HG03064 (cell line): Measurements from ENCODE around the gene UACA.
"Not testable (repeated sequence)": the region's sequence is repeated elsewhere in the genome, so short reads cannot be mapped to it uniquely, and the experiment has no call there.

Experiments used
- ATAC-seq: cut with Tn5 transposase; IDR thresholded peaks from one replicate; pipeline ENCODE4 v1.9.1; 2021; ENCODE audit warnings: low read depth; ENCODE audit not compliant: unreplicated experiment

UACA gene

DNA sequence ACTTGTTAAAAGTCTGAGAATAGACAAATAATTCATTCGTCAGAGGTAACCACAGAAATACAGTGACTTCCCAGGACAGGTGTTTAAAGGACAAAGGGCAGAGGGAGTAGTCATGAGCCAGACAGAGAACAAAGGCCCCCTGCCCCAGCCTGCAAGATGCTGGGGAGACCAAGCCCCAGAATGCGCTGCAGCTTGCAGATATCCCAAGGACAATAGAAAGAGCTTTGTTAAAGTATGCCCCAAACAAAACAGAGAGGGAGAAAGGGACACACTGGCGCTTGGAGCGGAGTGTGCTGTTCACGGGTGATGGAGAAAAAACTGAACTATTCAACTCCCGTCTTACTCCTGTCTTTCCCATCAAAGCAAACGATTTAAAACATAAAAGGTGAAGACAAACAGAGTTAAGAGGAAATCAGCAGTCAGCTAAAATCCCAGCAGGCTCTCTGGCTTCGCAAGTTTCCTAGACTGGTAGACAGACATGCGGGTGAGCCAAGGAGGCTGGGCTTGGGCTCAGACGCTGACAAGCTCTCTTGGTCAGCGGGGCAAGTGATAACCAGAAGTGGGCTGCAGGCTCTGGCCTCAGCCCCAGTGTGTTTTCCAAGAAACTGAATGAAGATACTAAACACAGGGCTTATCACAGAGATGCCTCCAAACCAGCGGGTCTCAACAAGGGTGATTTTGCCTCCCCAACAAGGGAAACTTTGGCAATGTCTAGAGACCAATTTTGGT lies 130.1 kb downstream of the UACA start:
- ATAC-seq, result no peak

DNA sequence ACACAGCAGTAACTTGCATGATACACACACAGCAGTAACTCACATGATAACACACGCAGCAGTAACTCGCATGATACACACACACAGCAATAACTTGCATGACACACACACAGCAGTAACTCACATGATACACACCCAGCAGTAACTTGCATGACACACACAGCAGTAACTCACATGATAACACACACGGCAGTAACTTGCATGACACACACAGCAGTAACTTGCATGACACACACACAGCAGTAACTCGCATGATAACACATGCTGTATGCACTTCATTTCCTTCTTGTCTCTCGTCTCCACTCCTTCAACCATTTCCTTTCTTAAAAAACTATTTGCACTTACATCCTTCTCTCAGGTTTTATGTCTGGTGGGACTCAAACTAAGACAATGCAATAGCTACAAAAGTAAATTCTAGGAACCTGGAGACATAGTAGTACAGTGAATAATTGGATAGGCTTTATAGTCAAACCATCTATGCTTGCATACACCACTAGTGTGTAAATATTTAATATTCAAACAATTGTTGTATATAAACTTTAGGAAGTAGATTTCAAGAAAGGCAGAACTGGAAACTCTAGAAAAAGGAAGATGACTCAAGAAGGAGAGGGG lies 130.8 kb downstream of the UACA start:
- ATAC-seq, result no peak

DNA sequence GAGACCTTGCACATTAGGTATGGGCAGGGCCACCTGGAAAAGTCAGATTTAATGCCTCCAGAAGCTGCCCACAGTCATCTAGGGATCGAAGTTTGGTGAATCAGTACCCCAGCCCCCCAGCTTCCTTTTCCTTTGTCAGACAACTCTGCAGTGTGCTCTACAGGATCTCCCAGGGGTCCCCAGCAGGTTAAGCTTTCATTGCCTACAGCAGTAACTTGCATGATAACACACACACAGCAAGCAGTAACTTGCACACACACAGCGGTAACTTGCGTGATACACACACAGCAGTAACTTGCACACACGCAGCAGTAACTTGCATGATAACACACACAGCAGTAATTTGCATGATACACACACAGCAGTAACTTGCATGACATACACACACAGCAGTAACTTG lies 131.3 kb downstream of the UACA start:
- ATAC-seq, result no peak

DNA sequence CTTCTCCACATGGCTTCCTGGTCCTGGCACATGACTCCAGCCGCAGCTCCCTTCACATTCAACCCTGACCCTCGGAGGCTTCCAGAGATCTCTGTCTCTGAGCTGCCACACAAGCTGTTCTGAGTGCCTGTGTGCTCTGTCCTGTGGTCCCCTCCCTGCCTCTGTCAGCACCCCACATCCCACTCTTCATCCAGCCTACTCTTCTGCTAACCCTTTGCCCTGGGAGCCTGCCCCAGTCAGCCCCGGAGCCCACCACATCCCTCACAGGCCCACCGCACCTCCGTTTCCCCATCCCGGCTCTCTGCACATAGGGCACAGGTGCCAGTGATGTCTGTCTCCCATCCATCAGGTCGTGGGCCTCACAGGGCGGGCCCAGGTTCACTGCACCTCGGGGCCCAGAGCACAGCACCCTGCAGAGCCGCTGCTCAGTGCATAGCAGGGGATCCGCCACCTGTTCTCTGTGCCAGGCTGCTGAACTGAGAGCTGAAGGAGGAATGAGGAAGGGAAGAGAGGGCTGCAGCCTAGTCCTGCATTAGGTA lies 133.6 kb downstream of the UACA start:
- ATAC-seq, result no peak

DNA sequence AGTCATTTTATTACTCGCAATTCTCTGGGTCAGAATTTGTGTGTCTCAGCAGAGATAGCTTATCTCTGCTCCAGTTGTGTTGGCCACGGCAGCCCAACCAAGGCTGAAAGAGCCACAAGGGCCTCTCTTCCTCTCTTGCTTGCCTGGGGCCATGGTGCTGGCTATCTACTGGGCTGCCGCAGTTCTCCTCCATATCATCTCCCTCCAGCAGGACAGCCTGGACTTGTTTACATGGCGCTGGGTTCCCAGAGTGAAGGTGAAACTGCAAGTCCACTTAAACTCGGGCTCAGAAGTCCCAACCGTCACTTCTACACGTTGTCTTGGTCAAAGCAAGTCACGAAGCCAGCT lies 134.8 kb downstream of the UACA start:
- ATAC-seq, result no peak

DNA sequence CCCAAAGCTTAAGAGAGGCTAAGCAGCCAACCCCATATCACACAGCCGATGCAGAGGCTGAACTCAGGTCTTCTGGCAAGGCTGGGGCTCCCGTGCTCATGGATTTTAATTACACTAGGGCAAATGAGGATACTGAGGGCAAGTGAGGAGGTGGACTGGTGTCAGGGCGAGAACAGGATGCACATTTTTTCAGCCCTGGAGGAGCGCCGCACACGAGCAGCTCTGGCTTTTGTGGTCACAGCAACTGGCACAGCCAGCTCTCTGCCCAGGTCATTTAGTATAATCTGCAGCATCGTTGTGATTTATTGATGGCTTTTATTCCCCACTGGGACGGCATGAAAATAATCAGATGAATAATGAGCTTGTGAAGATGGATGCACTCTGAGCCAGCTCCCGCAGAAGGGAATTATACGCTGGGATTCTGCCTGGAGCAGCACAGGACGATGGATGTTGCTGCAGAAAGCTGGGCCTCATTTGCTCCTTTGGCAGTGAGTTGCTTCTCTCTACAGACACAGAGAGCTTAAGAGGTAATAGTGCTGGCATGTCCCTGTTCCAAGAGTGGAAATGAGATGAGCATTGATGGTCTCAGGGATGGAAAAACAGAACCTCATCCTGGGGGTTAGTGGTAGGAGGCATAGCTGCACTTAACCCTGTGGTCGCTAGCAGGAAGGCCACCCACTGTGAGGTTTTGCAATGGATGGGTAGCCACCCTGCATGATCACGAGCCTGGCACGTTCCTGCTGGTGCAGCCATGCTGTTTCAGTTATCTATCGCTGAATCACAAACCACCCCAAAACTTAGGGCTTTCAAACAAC lies 135.4 kb downstream of the UACA start:
- ATAC-seq, result no peak

DNA sequence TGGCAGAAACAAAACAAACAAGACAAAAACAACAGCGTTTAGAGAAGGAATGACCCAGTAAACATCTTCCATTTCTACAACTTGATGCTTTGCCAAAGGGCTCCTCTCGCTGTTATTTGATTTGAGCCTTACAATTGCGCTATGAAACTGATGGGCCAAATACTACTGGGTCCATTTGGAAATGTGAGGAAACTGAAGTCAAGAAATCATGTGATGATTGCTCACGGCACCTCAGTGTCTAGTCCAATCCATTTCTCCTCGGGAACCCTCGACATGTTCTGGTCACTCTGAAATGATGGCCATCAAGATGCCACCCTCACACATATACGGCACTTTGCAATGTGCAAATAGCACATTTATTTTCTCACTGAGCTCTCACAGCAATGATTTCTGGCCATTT lies 136.0 kb downstream of the UACA start:
- ATAC-seq, result no peak

DNA sequence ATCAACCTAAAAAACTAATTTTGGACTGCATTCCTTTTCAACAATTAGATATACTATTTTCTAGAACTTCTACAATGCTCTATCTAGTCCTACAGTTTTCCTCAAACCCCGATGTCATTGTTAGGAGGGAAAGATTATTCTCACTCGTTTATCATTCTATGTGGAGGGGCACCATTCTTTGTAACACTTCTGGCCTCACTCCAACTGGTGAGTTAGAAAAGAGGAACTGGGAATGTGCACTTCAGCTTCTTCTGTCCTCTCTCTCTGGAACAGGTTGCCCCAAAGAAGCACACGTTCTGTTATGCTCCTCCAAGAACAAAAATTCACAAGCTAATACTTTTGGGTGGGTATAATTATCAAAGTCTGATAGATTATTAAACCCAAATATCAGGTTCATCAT lies 137.9 kb downstream of the UACA start:
- ATAC-seq, result no peak

DNA sequence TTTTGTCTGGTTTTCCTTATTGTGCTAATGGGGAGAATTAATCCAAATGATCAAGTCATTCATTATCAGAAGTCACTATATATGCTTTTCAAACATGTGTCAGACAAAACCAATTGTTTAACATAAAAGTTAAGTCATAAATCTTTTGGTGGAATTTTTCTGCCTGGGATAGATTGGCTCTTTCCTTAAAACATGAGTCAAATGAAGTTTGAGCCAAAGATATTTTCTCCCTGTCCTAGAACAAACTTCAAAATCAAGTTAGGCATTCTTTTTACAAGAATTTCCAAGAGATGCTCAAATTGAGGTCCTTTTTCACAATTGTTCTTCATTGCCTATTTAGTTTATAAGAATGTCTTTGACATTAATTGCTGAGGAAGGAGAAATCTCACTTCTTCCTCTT lies 138.3 kb downstream of the UACA start:
- ATAC-seq, result no peak

DNA sequence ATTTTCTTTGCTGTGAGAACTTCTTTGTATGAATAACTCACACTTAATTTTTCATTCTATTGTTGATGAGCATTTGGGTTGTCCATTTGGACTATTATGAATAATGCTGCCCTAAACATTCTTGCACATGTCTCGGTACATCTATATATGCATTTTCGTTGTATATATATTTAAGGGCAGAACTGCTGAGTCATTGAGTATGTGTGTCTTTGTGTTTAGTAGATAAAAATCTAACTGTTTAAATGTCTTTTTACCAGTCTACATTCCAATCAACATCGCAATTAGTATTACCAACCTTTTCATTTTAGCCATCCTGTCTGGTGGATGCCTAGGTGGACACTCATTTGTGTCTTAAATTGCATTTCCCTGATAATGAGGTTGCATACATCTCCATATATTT lies 144.4 kb downstream of the UACA start:
- no peak for ATAC-seq

DNA sequence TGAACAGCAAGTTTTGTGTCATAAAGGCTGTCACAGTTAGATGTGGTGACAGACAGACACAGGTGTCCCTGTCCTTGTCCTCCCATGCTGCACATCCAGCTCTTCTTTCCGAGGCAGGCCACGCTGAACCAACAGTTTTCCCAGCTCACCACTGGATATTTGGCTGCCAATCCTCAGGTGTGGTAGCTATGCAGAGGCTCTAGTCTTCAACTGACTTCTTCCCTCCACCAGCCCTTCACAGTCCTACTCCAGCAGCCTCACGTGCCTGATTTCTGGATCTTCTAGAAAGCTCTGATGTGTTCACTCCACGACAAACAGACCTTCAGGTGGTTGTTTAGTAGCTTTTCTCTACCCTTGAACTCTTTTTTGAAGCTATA lies 145.5 kb downstream of the UACA start:
- no peak for ATAC-seq

DNA sequence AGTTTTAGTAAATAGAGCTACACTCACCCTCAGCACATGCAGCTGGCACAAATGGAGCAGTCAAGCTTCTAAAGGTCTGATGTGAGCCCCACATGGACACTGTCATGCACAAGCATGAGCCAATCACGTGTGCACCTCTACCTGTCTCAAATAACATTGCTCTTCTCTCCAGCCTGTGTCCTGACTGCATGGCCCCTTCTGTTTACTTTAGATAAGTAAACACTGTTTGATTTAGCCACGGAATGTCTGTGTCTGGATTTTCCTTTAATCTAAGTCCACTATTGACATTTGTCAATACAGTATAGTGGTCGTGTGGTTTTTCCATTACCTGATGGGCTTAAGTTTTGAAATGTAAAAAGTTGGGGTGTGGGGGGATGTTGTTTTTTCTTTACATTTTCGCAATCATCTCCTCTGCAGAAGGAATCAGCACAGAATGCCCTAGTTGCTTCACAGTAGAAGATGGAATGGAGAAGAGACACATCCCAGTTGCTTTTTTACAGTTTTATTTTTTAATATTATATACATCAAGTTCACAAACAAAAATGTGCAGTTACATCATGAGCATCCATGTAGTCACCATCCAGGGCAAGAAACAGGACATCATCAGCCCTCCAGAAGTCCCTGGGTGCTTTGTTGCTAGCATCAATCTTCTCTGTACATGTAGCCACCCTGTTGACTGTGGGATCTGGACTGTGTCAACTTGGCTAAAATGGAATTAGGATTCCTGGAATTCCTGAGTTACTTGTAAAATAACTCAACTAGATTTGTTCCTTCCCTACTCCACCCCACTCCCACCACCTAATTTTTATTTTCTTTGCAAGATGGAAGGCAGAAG lies 146.1 kb downstream of the UACA start:
- ATAC-seq, result no peak

DNA sequence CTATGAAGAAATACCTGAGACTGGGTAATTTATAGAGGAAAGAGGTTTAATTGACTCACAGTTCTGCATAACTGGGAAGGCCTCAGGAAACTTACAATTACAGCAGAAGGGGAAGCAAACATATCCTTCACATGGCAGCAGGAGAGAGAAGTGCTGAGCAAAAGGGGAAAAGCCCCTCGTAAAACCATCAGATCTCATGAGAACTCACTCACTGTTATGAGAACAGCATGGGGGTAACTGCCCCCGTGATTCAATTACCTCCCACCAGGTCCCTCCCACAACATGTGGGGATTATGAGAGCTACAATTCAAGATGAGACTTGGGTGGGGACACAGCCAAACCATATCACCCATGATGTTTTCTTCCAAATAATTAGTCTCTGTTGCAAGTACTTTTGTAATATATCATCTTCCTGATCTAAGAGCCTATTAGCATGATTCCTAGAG lies 147.0 kb downstream of the UACA start:
- not testable (repeated sequence) for ATAC-seq

DNA sequence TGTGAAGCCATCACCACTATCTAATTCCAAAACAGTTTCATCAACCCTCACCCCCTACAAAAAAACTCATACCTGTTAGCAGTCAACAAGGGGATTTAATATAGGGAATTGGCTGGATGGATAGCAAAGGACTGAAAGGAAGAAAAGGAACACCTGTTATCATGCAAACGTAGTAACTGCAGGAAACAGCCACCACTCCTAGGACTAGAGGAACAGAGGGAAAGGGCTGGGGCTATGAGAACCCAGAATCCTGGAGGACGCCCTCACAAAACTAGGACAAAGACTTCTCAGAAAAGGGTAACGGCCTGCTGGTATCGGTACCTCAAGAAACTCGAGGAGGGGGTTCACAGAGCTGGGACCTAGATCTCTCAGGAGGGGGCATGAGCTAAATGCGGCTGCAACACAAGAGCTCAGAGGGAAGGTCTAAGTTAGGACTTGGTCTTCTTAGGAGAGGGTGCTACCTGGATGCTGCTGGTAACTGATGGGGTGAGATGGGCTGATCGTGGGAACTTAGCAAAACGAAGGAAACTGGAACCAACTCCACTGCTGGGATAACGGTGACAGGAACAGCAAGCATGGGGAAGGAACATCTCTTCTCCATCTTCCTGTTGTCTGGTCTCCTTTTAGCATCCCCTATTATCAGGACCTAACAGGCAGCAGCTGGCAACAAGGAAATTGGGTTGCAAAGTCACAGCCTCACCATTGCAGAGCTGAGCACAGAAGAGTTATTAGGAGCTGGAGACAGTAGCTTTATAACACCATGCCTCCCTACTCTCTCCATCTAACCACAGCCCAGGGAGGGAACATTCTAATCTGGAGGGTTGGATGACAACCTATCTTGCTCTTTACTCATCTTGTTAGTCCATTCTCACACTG lies 147.7 kb downstream of the UACA start:
- ATAC-seq, result no peak

DNA sequence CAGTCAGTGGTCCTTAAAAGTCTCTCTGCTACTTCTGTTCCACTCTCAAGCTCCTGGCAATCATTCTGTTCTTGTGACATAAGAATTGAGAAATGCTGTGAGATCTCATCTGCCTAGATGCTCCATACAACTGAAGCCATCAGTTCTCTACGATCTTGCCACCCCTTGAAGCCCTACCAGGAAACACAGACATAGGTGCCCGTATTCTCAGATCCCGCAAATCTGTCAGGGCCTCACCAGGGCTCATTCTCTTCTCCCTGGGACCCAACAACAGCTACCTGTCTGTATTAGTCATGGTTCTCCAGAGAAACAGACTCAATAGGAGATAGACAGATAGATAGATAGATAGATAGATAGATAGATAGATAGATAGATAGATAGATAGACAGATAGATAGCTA lies 149.1 kb downstream of the UACA start:
- ATAC-seq, result no peak

DNA sequence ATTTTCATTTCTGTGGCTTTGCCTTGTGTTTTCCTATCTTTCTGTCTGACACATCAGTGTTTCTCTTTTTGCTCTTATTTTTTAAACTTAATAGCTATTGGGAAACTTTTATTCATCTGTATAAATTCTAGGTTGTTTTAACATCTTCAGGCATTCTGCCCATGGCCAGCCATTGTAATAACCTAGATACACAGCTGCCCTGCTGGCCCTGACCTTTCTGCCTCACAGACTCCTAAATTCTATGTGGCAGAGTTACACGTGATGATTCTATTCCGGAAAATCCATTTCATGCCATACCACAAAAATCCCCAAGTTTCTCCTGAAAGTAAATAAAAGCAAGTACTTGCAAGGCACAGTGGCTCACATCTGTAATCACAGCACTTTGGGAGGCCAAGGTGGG lies 150.1 kb downstream of the UACA start:
- ATAC-seq, result no peak

DNA sequence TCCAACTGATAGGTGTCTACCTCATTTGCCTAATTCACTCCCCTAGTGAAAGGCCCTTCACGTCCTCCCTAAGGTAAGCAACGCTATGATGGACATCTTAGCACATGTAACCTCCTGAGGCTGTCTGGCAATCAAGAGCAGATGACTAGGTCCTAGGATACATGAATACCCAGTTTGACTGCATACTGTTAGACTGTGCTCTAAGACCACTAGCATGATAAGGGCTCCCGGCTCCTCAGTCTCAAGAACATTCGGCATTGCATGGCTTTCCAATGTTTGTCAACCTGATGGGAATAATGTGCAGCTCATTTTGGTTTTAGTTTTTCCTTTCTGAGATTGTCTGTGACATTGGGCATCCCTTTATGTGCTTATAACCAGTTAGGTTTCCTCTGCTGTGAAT lies 152.1 kb downstream of the UACA start:
- ATAC-seq, result no peak

DNA sequence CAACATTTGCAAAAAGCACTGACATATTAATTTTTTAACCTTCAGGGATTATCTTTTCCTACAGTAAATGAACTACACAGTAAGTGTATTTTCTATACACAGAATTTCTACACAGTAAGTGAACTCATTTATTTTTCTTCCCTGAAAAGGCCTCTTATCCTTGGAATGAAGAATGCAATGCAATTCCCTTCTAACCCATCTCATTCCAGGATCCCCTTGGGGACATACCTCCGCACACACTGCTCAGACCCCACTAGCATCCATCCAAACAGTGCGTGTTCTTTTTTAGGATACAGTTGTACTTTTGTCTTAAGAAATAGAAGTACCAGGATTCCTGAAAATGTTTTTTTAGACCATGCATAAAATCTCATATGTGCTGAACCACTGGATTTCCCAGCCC lies 152.8 kb downstream of the UACA start:
- no peak for ATAC-seq

DNA sequence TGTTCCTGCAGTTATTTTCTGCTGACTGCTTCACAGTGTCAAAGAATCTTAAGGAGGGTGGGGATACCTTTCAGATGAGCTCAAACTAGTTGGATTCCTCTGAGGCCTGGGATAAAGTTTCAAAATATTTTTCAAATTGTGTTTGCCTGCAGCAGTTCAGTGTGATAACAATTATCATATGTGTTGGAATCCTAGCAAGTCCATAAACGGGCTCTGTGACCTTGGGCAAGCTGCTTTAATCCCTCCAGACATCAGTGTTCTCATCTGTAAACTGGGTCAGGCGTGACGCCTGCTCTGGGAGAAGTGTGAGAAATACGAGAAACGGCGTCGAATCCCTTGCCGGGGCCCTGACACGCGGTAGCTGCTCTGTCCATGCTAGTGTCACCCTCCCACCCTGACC lies 153.5 kb downstream of the UACA start:
- no peak for ATAC-seq

DNA sequence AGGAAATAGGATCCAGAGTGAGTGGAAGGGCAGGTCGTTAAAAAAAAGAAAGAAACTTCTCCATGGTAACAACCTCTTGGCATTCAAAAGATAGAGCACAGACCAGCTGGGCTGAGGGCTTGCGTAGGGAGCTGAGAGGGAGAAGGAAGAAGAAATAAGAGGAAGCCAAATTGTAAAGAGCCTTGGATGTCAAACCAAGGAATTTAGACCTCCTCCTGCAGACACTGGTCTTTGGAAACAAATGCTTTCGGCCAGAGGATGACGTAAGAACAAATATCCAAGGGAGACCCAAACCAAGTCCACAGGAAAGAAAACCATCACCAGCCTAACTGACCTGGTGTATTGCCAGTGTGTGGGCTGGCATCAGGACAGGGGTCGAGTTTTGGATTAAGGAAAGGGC lies 155.2 kb downstream of the UACA start:
- ATAC-seq, result no peak
